ENCODE measurements around the gene OGFRL1. TPM values are rescaled to one million over a fixed set of nuclear protein-coding genes. Genes with fewer than 3 reads are reported as not detected.

The OGFRL1 gene
- total and polyA plus RNA-seq, 5 donors from 2014 or later = 1.3 to 8.8 (median 2.0) TPM

DNA sequence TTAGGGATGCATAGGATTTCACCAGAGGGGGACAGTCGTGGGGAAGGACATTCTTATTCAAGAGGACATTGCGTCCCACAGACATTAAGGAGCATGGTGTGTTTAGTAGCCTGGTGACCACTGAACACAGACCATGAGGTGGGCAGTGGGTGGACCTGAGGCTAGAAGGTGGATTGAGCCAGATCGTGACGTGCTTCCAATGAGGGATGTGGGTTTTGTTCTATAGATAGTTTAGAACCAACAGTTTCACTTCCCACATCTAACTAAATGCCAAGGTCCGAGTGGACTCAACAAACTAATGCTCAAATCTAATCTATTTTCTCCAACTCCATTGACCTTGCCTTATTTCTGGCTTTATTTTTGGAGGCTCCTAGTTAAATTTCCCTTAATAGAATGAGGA, 58.5 kb downstream of the OGFRL1 start:
- Histone ChIP-seq H3K4me1 (ENCODE audit: control insufficient read depth, insufficient read depth, low read length, poor library complexity, severe bottlenecking) (no peaks in the 10 kb centered on the region), H3K9me3 (ENCODE audit: control insufficient read depth in 2 of 2, low read length in 2 of 2) (no peaks in the 10 kb centered on the region), H3K27ac (ENCODE audit: insufficient read depth, low read length, poor library complexity, severe bottlenecking) (no peak overlapping the region), H3K27me3 (ENCODE audit: control insufficient read depth, insufficient read depth, low read length) (peaks cover 2% of the 10 kb centered on the region), H3K4me3 (ENCODE audit: low read depth, low read length) (no peak overlapping the region), H3K36me3 (ENCODE audit: control insufficient read depth, insufficient read depth, low read length) (no peaks in the 10 kb centered on the region)
- Mint-ChIP-seq H3K27me3 (no peaks in the 10 kb centered on the region), H3K27ac (no peak overlapping the region), H3K4me1 (no peaks in the 10 kb centered on the region), H3K9me3 (peaks cover 0 to 2% (median 0%) of the 10 kb centered on the region in 7 donors), H3K36me3 (no peaks in the 10 kb centered on the region), H3K4me3 (no peak overlapping the region)
- ATAC-seq (ENCODE audit: low read depth in 2 of 2) (no peak), DNase-seq (no peak)

DNA sequence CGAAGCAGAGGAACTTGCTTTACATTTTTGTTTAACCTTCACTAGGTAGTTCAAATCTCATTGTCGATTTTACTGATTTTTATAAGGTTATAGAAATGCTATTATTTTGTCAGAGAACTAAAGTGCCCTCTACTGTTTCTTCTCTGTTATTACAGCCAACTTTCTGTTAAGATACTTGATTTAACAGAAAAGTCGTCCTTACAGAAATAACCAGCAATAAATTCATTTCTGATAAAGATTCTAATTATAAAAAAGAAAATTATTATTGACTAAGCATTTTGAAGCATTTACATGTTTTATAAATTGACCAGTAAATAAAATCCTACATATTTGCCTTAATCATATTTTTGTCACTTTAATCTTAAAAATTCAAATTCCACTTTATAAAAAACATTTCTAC, 60.8 kb downstream of the OGFRL1 start:
- Mint-ChIP-seq H3K27me3 (no peaks in the 10 kb centered on the region), H3K9me3 (peaks cover 0 to 2% (median 0%) of the 10 kb centered on the region in 7 donors), H3K4me3 (no peak overlapping the region), H3K27ac (no peak overlapping the region), H3K4me1 (no peaks in the 10 kb centered on the region), H3K36me3 (no peaks in the 10 kb centered on the region)
- Histone ChIP-seq H3K27ac (ENCODE audit: insufficient read depth, low read length, poor library complexity, severe bottlenecking) (no peak overlapping the region), H3K36me3 (ENCODE audit: control insufficient read depth, insufficient read depth, low read length) (no peaks in the 10 kb centered on the region), H3K9me3 (ENCODE audit: control insufficient read depth in 2 of 2, low read length in 2 of 2) (no peaks in the 10 kb centered on the region), H3K27me3 (ENCODE audit: control insufficient read depth, insufficient read depth, low read length) (peaks cover 2% of the 10 kb centered on the region), H3K4me1 (ENCODE audit: control insufficient read depth, insufficient read depth, low read length, poor library complexity, severe bottlenecking) (no peaks in the 10 kb centered on the region), H3K4me3 (ENCODE audit: low read depth, low read length) (no peak overlapping the region)
- DNase-seq (peak in 2 of 3 donors; percentile 17 to 27), ATAC-seq (ENCODE audit: low read depth in 2 of 2) (no peak)

DNA sequence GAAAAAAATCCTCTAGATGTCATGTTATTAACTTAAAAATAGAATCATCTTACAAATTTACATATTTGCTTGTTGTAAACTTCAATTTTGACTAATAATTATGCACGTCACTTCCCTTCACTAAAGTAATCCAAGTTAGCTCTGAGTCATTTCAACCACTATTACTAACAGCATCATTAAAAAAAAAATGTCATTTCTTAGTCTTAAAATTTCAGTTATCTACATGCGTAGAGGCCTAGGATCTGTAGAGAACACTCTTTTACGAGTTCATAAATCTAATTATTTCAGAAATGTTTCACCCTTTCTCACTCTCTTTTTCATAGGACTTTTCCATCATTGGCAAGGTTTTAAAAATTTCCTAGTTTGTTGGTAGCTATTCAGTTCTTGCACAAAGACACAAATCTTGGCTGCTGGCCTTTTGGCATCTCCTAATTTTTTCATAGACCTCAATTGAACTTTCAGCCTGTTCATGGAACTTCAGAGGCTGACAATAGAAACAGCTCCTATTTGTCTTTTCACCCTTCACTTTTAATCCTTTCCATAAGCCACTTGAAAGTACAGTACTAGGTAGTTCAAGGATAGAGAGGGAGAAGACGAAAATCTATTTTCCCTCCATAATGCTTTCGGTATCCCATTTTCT, 61.5 kb downstream of the OGFRL1 start:
- no peak for ATAC-seq (ENCODE audit: low read depth in 2 of 2)
- no peak overlapping the region for H3K4me3 Mint-ChIP-seq

DNA sequence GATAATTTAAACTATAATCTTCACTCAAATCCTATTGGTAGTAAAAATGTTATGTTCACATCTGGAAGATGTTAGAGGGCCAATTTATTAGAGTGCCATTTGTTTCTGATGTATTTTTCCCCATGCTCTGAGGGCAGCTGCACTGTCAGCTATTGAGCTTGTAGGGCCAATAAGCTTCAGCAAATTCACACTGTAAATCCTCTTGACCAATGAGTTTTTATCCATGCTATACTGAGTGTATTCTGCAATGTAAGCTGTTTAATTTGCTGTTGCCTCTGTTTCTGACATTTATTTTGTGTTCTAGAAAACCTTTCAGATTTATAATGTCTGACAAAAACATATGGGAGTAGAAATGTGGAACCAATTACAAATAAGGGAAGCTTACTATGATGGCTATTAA, 62.6 kb downstream of the OGFRL1 start:
- Mint-ChIP-seq H3K36me3 (no peaks in the 10 kb centered on the region), H3K4me1 (no peaks in the 10 kb centered on the region), H3K27ac (no peak overlapping the region), H3K9me3 (peaks cover 0 to 2% (median 0%) of the 10 kb centered on the region in 7 donors), H3K27me3 (no peaks in the 10 kb centered on the region), H3K4me3 (no peak overlapping the region)
- DNase-seq (no peak), ATAC-seq (ENCODE audit: low read depth in 2 of 2) (no peak)
- Histone ChIP-seq H3K4me1 (ENCODE audit: control insufficient read depth, insufficient read depth, low read length, poor library complexity, severe bottlenecking) (no peaks in the 10 kb centered on the region), H3K27ac (ENCODE audit: insufficient read depth, low read length, poor library complexity, severe bottlenecking) (no peak overlapping the region), H3K9me3 (ENCODE audit: control insufficient read depth in 2 of 2, low read length in 2 of 2) (no peaks in the 10 kb centered on the region), H3K27me3 (ENCODE audit: control insufficient read depth, insufficient read depth, low read length) (no peaks in the 10 kb centered on the region), H3K4me3 (ENCODE audit: low read depth, low read length) (no peak overlapping the region), H3K36me3 (ENCODE audit: control insufficient read depth, insufficient read depth, low read length) (no peaks in the 10 kb centered on the region)

More for the DNA sequence above, 61.5 kb downstream of the OGFRL1 start:
- Histone ChIP-seq H3K36me3 (ENCODE audit: control insufficient read depth, insufficient read depth, low read length) (no peaks in the 10 kb centered on the region), H3K27me3 (ENCODE audit: control insufficient read depth, insufficient read depth, low read length) (no peaks in the 10 kb centered on the region), H3K4me1 (ENCODE audit: control insufficient read depth, insufficient read depth, low read length, poor library complexity, severe bottlenecking) (no peaks in the 10 kb centered on the region), H3K4me3 (ENCODE audit: low read depth, low read length) (no peak overlapping the region), H3K27ac (ENCODE audit: insufficient read depth, low read length, poor library complexity, severe bottlenecking) (no peak overlapping the region), H3K9me3 (ENCODE audit: control insufficient read depth in 2 of 2, low read length in 2 of 2) (no peaks in the 10 kb centered on the region)
- Mint-ChIP-seq H3K9me3 (peaks cover 0 to 2% (median 0%) of the 10 kb centered on the region in 7 donors), H3K36me3 (no peaks in the 10 kb centered on the region), H3K27ac (no peak overlapping the region), H3K4me1 (no peaks in the 10 kb centered on the region), H3K27me3 (no peaks in the 10 kb centered on the region)
- DNase-seq = peak in 1 of 3 donors; percentile 4

Data from CD4-positive, CD25-positive, alpha-beta regulatory T cell (primary cell).